GM18520 (cell line): ENCODE data around the gene BAD.
A peak's percentile ranks its signal among the peaks of the same experiment; 100 is the strongest.

Experiments
- ATAC-seq: cut with Tn5 transposase; IDR thresholded peaks from one replicate; pipeline ENCODE4 v1.9.1; 2021; ENCODE audit not compliant: unreplicated experiment

BAD gene

DNA sequence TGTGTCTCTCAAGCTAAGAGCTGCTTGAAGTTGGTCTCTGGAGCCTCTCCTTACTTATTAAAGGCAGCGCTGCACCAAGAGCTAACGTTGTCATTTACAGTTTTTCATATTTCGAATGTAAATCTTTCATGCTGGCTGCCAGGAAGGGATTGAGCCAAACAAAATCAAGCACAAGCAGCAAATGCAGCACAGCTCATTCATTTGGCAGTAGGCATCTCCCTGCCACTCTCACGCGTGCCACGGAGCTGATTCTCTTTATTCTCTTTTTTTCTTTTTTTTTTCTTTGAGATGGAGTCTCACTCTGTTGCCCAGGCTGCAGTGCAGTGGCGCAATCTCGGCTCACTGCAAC lies 51.5 kb downstream of the BAD start:
- ATAC-seq = no peak

DNA sequence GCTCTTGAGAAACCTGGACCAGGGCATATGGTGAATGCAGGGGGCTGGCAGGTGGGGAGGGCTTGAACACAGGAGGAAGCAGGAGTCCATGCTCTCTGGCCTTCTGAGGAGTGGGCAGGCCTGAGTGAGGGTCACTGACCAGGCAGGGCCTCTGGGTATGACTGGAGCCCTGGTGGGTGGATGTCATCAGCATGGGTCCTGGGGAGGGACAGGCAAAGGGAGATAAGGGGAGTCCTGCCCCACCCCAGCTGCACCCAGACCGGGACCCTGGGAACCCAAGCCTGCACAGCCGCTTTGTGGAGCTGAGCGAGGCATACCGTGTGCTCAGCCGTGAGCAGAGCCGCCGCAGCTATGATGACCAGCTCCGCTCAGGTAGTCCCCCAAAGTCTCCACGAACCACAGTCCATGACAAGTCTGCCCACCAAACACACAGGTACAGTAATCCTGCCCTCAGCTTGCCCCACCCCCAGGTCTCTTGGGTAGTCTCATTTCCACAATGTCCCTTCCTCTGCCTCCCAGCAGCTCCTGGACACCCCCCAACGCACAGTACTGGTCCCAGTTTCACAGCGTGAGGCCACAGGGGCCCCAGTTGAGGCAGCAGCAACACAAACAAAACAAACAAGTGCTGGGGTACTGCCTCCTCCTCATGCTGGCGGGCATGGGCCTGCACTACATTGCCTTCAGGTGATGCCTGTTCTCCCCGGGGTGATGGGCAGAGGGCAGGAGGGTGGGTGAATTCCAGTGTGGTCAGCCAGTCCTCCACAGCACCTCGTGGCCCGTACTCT lies 52.1 kb downstream of the BAD start:
- ATAC-seq = no peak

DNA sequence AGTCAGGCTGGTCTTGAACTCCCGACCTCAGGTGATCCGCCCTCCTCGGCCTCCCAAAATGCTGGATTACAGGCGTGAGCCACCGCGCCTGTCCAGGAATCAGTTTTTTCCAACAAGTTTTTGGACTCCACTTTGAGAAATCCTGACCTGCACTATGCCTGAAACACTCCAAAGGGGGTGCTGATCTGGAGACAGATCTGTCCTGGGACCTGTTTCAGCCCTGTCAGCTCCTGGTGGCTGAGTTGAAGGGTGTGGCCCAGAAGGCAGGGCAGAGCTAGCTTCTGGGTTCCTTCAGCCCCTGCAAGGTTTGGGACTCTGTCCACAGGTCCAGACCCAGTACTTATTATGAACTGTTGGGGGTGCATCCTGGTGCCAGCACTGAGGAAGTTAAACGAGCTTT lies 52.9 kb downstream of the BAD start:
- no peak for ATAC-seq

DNA sequence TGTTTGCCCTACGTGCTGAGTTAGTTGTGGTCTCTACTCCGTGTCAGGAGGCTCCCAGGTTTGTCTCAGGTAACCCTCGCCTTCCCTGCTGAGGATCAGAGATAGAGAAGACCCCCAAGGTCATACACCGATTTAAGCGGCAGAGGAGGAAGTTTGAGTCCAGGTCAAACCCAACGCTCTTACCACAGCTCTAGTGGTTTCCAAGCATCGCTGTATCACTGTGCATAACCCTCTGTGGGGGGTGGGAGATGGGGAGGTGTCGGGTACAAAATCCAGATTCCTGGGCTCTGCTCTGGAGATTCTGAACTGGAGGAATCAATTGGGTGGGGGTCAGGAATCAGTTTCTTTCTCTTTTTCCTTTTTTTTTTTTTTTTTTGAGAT lies 53.5 kb downstream of the BAD start:
- ATAC-seq = no peak

- peak; percentile 34 for ATAC-seq
These were observed 54.1 kb downstream of the BAD start, which contains the start of gene DNAJC4 for GRCh38 chr11:64230171-64230984. DNAJC4 (plus strand) TSS chr11:64230548; CDS start chr11:64230855, 307 bp downstream.

GRCh38 chr11:64229744-64230170 lies 54.7 kb downstream of the BAD start:
- no peak for ATAC-seq

DNA sequence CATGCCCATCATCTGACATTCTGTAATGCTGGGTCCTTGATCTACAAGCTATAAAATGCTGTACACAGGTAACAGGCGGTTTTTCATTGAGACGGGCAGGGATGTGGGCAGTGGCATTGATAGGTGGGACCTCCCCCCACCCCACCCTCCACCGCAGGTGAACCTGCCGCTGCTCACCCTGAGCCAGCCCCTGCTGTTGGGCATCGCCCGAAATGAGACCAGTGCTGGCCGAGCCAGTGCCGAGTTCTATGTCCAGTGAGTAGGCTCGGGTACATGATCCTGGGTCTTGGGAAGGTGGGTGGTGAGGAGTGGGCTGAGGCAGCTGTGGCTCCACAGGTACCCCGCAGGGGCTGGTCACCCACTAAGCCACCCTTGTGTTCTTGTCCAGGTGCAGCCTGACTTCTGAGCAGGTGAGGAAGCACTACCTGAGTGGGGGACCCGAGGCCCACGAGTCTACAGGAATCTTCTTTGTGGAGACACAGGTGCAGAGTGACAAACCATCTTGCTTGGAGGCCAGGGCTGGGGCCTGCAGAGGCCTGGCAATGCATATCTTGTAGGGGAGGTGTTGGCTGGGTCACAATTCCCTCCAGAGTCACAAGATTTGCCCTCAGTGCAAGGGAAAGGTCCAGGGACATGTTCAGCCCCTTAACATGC lies 55.2 kb downstream of the BAD start:
- no peak for ATAC-seq

GRCh38 chr11:64227405-64227956 lies 57.0 kb downstream of the BAD start:
- no peak for ATAC-seq

DNA sequence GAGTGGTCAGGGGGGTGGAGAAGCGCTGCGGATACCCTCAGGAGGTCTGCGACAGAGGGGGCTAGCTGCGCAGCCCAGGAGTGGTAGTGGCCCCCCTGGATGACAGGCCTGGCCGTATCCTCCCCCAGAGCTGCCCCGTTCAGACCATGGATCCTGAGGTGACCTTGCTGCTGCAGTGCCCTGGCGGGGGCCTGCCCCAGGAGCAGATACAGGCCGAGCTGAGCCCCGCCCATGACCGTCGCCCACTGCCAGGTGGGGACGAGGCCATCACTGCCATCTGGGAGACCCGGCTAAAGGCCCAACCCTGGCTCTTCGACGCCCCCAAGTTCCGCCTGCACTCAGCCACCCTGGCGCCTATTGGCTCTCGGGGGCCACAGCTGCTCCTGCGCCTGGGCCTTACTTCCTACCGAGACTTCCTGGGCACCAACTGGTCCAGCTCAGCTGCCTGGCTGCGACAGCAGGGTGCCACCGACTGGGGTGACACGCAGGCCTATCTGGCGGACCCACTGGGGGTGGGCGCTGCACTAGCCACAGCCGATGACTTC lies 57.9 kb downstream of the BAD start:
- no peak for ATAC-seq

DNA sequence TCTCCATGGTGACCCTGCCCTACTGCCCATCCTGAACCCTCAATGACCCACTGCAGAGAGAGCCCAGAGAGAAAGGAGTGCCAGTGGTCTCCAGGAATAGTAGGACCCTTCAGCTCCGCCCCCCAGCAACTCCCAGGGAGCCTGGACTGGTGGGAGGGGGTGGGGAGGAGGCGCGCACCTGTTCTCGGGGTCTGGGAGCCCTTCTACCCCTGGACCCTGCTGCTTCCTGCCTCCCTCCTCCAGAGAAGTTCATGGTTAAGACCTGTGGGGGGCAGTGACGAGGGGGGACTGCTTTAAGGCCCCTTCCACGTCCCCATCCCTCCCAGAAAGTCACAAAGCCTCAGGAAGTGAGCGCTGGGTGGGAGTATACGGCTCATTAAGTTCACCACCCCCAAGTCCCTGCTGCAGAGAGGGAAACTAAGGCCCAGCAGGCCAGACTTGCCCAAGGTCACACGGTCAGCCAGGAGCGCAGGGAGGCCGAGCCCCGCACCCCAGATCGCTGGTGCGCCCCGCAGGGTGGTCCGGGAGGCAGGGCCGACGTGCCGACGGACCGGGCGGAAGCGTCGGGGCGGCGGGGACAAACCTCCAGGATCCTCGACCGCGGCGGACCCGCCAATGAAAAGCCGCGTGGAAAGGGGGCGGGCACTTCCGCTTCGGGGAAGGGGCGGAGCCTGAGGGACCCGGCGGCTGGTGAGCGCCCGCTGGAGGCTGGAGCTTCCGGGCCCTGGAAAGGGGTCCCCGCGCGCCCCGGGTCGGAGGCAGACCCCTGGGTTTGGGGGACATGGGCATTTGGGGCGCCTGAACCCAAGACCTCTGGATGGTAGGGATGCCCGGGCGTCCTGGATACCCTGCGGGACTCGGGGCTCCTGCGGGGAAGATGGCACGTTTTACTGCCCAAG lies 58.6 kb downstream of the BAD start, which contains the start of the genes NUDT22 and TRPT1:
Gene NUDT22 (plus strand): TSS at position 667 of the 899 bp plus-strand sequence. CDS start 379 bp downstream, outside the sequence.
Gene TRPT1 (minus strand): TSS at position 579 of the 899 bp plus-strand sequence. CDS start 326 bp downstream, at position 253.
- ATAC-seq = peak; percentile 35

- no peak for ATAC-seq
These were observed 59.4 kb downstream of the BAD start for GRCh38 chr11:64224891-64225607.

DNA sequence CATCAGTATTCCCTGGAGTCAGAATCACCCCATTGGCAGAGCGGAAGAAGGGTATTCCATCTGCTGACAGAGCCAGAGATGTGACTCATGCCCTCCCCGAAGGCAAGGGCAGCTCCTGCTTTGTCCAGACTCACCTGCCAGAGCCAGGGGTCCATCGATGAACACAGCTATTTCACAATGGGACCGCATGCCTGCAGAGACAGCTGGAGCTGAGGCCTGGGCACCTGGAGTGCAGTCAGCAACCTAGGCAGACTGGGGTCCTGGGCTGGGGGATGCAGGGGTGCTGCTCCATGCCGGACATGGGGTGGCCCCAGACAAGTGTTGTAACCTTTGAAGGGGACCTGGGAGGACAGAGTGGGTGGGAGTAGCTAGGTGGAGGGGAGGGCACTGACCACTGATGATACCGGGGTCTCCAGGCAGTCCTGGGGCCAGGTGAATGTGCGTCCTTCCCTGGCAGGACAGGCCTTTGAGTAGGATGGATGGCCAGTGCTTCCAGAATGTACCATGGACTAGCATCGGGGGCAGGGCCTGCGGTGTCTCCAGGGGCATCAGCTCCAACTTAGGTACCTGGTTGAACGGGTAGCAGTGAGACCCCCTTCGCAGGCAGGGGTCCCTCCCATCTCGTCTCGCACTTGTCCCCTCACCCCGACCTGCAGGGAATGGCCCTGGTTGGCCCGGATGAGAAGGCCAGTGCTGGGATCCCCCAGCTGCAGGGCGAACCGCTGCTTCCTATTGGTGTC lies 60.1 kb downstream of the BAD start:
- no peak for ATAC-seq

DNA sequence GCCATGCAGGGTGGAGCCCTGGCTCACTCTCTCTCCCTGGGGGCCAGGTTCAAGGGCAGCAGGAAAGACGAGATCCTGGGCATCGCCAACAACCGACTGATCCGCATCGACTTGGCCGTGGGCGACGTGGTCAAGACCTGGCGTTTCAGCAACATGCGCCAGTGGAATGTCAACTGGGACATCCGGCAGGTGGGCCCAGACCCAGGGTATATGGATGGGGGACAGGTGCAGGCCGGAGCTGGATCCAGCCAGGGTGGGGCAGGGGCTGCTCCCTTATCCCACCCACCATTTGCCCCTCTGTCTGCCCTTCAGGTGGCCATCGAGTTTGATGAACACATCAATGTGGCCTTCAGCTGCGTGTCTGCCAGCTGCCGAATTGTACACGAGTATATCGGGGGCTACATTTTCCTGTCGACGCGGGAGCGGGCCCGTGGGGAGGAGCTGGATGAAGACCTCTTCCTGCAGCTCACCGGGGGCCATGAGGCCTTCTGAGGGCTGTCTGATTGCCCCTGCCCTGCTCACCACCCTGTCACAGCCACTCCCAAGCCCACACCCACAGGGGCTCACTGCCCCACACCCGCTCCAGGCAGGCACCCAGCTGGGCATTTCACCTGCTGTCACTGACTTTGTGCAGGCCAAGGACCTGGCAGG lies 61.3 kb downstream of the BAD start:
- no peak for ATAC-seq

- ATAC-seq = no peak
These were observed 61.8 kb downstream of the BAD start for GRCh38 chr11:64222651-64223000.

DNA sequence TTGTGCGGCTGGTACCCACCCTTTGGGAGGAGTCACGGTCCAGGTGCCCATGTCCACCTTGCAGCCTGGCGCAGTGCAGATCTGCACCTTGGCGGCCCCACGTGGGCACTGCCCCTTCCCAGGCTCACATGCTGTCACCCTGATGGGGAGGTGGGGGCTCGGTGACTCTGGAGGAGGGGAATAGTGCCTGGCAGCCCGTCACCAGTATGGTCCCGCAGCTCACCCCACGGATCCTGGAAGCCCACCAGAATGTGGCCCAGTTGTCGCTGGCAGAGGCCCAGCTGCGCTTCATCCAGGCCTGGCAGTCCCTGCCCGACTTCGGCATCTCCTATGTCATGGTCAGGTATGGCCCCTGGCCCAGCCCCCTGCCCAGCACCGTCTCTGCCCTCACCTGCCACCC lies 63.7 kb downstream of the BAD start:
- ATAC-seq = no peak

DNA sequence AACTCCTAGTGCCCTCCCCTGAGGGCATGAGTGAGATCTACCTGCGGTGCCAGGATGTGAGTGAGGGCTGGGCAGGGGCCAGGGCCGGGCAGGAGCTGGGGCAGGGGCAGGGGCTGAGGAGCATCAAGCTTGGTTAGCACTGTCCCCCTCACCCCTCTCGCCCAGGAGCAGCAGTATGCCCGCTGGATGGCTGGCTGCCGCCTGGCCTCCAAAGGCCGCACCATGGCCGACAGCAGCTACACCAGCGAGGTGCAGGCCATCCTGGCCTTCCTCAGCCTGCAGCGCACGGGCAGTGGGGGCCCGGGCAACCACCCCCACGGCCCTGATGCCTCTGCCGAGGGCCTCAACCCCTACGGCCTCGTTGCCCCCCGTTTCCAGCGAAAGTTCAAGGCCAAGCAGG lies 64.2 kb downstream of the BAD start:
- ATAC-seq = no peak
